ENCODE data around the gene ARID1B. TPM values are rescaled to one million over a fixed set of nuclear protein-coding genes. Genes with fewer than 3 reads are reported as not detected.
A peak's percentile ranks its signal among the peaks of the same experiment; 100 is the strongest.

Gene ARID1B
- total RNA-seq, 2 experiments from 2014 or later, result 90.1 to 164 TPM

DNA sequence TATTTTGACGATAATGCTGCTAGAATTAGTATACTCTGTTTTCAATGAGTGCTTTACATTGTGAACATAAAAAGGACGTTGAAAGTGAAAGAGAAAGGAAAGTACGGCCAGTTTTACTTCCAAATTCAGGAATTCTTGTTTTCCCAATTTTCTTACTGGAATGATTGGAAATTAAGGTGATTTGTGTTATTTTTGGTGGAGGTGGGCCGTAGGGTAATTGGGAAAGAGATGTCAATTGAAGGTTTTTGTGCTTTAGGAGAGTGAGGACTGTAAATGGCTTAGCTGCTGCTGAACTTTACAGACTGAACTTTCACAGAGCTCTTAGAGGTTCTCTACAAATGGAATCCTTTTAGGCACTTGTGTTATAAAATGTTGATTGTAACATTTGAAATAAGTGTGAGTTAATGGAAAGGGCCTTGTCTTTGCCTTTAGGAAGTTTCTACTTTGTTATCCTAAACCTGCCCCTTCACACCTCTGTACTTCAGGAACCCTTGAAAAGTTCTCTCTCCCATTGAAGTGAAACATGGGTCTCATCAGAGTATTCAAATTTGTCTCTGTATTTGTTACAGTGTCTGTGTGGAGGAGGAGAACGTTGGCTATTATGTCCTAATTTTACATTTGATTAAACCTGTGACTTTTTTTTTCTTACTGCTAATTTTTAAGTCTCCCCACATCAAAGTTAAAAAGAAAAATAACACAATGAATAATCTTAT lies 256.4 kb downstream of the ARID1B start:
- no peaks in the 10 kb centered on the region for H3K36me3 ChIP-seq (ENCODE audit: insufficient read depth, low read length)
- H3K4me3 ChIP-seq (ENCODE audit: low read depth, low read length, poor library complexity, severe bottlenecking), result peak overlapping the region; percentile 61
- no peak for DNase-seq (ENCODE audit: low spot score)
- no peaks in the 10 kb centered on the region for H3K9me2 ChIP-seq (ENCODE audit: insufficient read depth, low read length)
- H3K9me3 ChIP-seq (ENCODE audit: low read length), result no peaks in the 10 kb centered on the region
- peaks cover 27% of the 10 kb centered on the region for H3K4me1 ChIP-seq (ENCODE audit: insufficient read depth, low read length, poor library complexity, severe bottlenecking)
- POLR2A ChIA-PET, result interaction anchor here (0.7 to 1.6 kb wide), 2 partner anchors 11 to 410 kb away, joined by 3 to 5 read pairs; no protein-coding TSS in a partner anchor
- no TSS peak for BruUV-seq (replicated peaks)
- no peaks in the 10 kb centered on the region for H4K20me1 ChIP-seq (ENCODE audit: insufficient read depth, low read length)
- TF ChIP-seq, protein P1, sequence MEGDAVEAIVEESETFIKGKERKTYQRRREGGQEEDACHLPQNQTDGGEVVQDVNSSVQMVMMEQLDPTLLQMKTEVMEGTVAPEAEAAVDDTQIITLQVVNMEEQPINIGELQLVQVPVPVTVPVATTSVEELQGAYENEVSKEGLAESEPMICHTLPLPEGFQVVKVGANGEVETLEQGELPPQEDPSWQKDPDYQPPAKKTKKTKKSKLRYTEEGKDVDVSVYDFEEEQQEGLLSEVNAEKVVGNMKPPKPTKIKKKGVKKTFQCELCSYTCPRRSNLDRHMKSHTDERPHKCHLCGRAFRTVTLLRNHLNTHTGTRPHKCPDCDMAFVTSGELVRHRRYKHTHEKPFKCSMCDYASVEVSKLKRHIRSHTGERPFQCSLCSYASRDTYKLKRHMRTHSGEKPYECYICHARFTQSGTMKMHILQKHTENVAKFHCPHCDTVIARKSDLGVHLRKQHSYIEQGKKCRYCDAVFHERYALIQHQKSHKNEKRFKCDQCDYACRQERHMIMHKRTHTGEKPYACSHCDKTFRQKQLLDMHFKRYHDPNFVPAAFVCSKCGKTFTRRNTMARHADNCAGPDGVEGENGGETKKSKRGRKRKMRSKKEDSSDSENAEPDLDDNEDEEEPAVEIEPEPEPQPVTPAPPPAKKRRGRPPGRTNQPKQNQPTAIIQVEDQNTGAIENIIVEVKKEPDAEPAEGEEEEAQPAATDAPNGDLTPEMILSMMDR (conservative IDR thresholded peaks at IDR 0.05; ENCODE audit: low read length), result no peak
- no peak for TF ChIP-seq EZH2phosphoT487 (IDR thresholded peaks at IDR 0.05; ENCODE audit: borderline replicate concordance, low read depth, low read length)
- H3K79me2 ChIP-seq (ENCODE audit: insufficient read depth, low read depth, low read length), result peaks cover 33% of the 10 kb centered on the region; the same call in 1 of the 2 replicates
- peak overlapping the region; percentile 33 for H3K27ac ChIP-seq (ENCODE audit: low read depth, low read length, poor library complexity, severe bottlenecking)
- no peak overlapping the region for H2AFZ ChIP-seq (ENCODE audit: low read length)
- peak overlapping the region; percentile 68 for H3K4me2 ChIP-seq (ENCODE audit: low read length)
- intact Hi-C loops (cut with micrococcal nuclease; ENCODE audit: unreplicated experiment), result loop anchor here (1.0 kb wide), 2 partner anchors 151 to 241 kb away; no protein-coding TSS in a partner anchor
- CTCF ChIA-PET (ENCODE audit: unreplicated experiment), result no interaction called here

DNA sequence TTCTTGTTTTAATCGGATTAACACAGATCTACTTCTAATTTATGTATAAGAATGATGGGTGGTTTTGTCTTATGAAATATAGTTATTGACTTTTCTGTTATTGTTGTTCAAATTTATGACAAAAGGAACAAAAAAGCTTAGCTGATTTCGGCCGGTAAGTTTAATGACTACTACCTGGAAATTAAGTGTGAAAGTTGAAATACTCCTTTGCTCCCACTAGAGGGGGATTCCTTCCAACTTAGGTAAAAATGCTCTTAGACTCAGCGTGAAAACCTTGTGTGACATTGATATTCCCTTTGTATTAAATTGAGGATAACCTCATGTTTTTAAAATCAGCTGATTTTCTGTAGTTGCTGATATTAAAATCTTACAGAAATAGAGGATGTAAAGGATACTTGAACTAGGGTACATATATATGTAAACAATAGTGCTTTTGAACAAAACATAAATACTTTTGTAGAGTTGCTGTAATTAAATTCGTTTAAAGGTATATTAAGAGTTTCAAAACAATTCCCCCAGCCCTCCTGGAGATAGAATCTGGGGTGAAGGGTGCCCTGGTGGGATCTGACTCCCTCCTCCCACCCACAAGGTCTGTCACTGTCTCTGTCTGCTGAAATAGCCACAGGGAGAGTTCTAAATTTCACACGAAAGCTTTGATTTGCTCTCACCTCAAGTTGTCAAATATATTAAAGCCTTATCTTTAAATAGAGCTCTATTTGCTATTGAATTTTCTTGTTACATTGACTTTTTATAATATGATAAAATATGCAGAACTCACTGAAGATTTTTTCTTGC lies 257.5 kb downstream of the ARID1B start:
- Histone ChIP-seq H4K20me1 (ENCODE audit: insufficient read depth, low read length) (no peaks in the 10 kb centered on the region), H3K9me3 (ENCODE audit: low read length) (no peaks in the 10 kb centered on the region), H2AFZ (ENCODE audit: low read length) (no peak overlapping the region), H3K4me2 (ENCODE audit: low read length) (peak overlapping the region; percentile 68), H3K9me2 (ENCODE audit: insufficient read depth, low read length) (no peaks in the 10 kb centered on the region), H3K36me3 (ENCODE audit: insufficient read depth, low read length) (no peaks in the 10 kb centered on the region), H3K79me2 (ENCODE audit: insufficient read depth, low read depth, low read length) (peaks cover 33% of the 10 kb centered on the region; the same call in 1 of the 2 replicates), H3K27ac (ENCODE audit: low read depth, low read length, poor library complexity, severe bottlenecking) (no peak overlapping the region), H3K4me1 (ENCODE audit: insufficient read depth, low read length, poor library complexity, severe bottlenecking) (peaks cover 27% of the 10 kb centered on the region), H3K4me3 (ENCODE audit: low read depth, low read length, poor library complexity, severe bottlenecking) (no peak overlapping the region)
- no TSS peak for BruUV-seq (replicated peaks)
- DNase-seq (ENCODE audit: low spot score), result peak; percentile 68
- ChIA-PET CTCF (ENCODE audit: unreplicated experiment) (no interaction called here), POLR2A (interaction anchor here (0.5 to 1.6 kb wide), 3 partner anchors 10 to 1543 kb away, joined by 3 to 5 read pairs (median 3); no protein-coding TSS in a partner anchor)
- intact Hi-C loops (cut with micrococcal nuclease; ENCODE audit: unreplicated experiment), result loop anchor here (1.0 kb wide), 2 partner anchors 150 to 240 kb away; no protein-coding TSS in a partner anchor
- TF ChIP-seq EZH2phosphoT487 (IDR thresholded peaks at IDR 0.05; ENCODE audit: borderline replicate concordance, low read depth, low read length), result no peak
- TF ChIP-seq, protein P1 (conservative IDR thresholded peaks at IDR 0.05; ENCODE audit: low read length), result peak; percentile 92

Measured in OCI-LY7 (cell line).